HepG2 (cell line): ENCODE data around the gene PRM3. TPM values are rescaled to one million over a fixed set of nuclear protein-coding genes. Genes with fewer than 3 reads are reported as not detected.

Source experiments
- ARNT2 ChIP-seq: sonication (generic); formaldehyde crosslinking; IDR thresholded peaks from 2 replicates; pipeline ENCODE4 v1.8.0; 2022; ENCODE audit warnings: mild to moderate bottlenecking, low read depth, missing genetic modification reagents, moderate library complexity
- ARNTL ChIP-seq: sonication (generic); formaldehyde crosslinking; IDR thresholded peaks from 2 replicates; pipeline ENCODE4 v1.4.0; 2020; ENCODE audit warnings: mild to moderate bottlenecking, missing genetic modification reagents
- BHLHE40 ChIP-seq: IDR thresholded peaks from 2 replicates; pipeline ENCODE4 v1.6.1; 2011; ENCODE audit warnings: low read length, improper control_type of control experiment
- FOXP1 ChIP-seq, 2 experiments: fragments of 450-650 bp in 1 of 2; IDR thresholded peaks; 2 replicates each; pipeline ENCODE4 v1.6.1; 2017 to 2018; ENCODE audit warnings: antibody characterized with exemption in 1 of 2
- HNF4G ChIP-seq, 2 experiments: sonication (generic) in 1 of 2; formaldehyde crosslinking in 1 of 2; IDR thresholded peaks; 2 replicates each; pipeline versions ENCODE4 v1.4.0 to v1.6.1; 2011 to 2020; ENCODE audit warnings: borderline replicate concordance in 2 of 2, low read depth in 2 of 2, mild to moderate bottlenecking in 2 of 2, low read length in 1 of 2, missing genetic modification reagents in 1 of 2, moderate library complexity in 1 of 2
- HNRNPH1 ChIP-seq: fragments of 200-400 bp; formaldehyde crosslinking; optimal IDR thresholded peaks from 2 replicates; pipeline ENCODE3; 2017; ENCODE audit warnings: mild to moderate bottlenecking, low read depth, low read length
- KAT8 ChIP-seq: IDR thresholded peaks from 2 replicates; pipeline ENCODE4 v1.6.1; 2016; ENCODE audit warnings: missing genetic modification reagents, missing compliant biosample characterization
- KDM2A ChIP-seq: sonication (generic); formaldehyde crosslinking; IDR thresholded peaks from 2 replicates; pipeline ENCODE4 v1.4.0; 2020; ENCODE audit warnings: low read depth, missing genetic modification reagents, borderline replicate concordance
- KLF6 ChIP-seq: IDR thresholded peaks from 2 replicates; pipeline ENCODE4 v1.8.0; 2016; ENCODE audit warnings: missing biosample characterization, missing genetic modification reagents
- MXD1 ChIP-seq: sonication (generic); formaldehyde crosslinking; IDR thresholded peaks from 2 replicates; pipeline ENCODE4 v1.4.0; 2020; ENCODE audit warnings: mild to moderate bottlenecking, missing genetic modification reagents
- NCOR1 ChIP-seq: fragments of 200-600 bp; sonication (generic); IDR thresholded peaks from 2 replicates; pipeline ENCODE4 v1.7.0; 2017; ENCODE audit warnings: antibody characterized with exemption, low read length, borderline replicate concordance
- NFRKB ChIP-seq: fragments of 450-650 bp; IDR thresholded peaks from 2 replicates; pipeline ENCODE4 v1.6.1; 2017
- NR1H2 ChIP-seq: sonication (generic); formaldehyde crosslinking; IDR thresholded peaks from 2 replicates; pipeline ENCODE4 v1.8.1; 2022; ENCODE audit warnings: low read depth, missing genetic modification reagents, borderline replicate concordance
- PBX3 ChIP-seq: sonication (generic); formaldehyde crosslinking; IDR thresholded peaks from 2 replicates; pipeline ENCODE4 v1.8.1; 2023; ENCODE audit warnings: missing genetic modification reagents, inconsistent platforms, borderline replicate concordance
- PCBP1 ChIP-seq: fragments of 200-400 bp; formaldehyde crosslinking; IDR thresholded peaks from 2 replicates; pipeline ENCODE4 v1.6.1; 2017; ENCODE audit warnings: mild to moderate bottlenecking, low read depth, low read length, borderline replicate concordance
- TCF7L2 ChIP-seq: IDR thresholded peaks from 2 replicates; pipeline ENCODE4 v1.6.1; 2011; ENCODE audit warnings: mild to moderate bottlenecking, low read depth, low read length, moderate library complexity
- XBP1 ChIP-seq: sonication (generic); formaldehyde crosslinking; IDR thresholded peaks from 2 replicates; pipeline ENCODE4 v1.5.0; 2020; ENCODE audit warnings: missing genetic modification reagents
- ZNF354B ChIP-seq: sonication (generic); formaldehyde crosslinking; IDR thresholded peaks from 2 replicates; pipeline ENCODE4 v1.8.0; 2022; ENCODE audit warnings: mild to moderate bottlenecking, missing genetic modification reagents
- ZNF501 ChIP-seq: sonication (generic); formaldehyde crosslinking; IDR thresholded peaks from 2 replicates; pipeline ENCODE4 v1.5.1; 2020; ENCODE audit warnings: mild to moderate bottlenecking, moderate library complexity, missing genetic modification reagents
- ZNF598 ChIP-seq: sonication (generic); formaldehyde crosslinking; IDR thresholded peaks from 2 replicates; pipeline ENCODE4 v1.5.1; 2020; ENCODE audit warnings: mild to moderate bottlenecking, missing genetic modification reagents, borderline replicate concordance
- ZNF614 ChIP-seq: IDR thresholded peaks from 2 replicates; pipeline ENCODE4 v1.6.1; 2018; ENCODE audit warnings: missing biosample characterization, missing genetic modification reagents, inconsistent platforms, borderline replicate concordance
- ZNF720 ChIP-seq: sonication (generic); formaldehyde crosslinking; IDR thresholded peaks from 2 replicates; pipeline ENCODE4 v1.4.0; 2020; ENCODE audit warnings: missing genetic modification reagents
- ZNF746 ChIP-seq: sonication (generic); formaldehyde crosslinking; IDR thresholded peaks from 2 replicates; pipeline ENCODE4 v1.8.0; 2022; ENCODE audit warnings: mild to moderate bottlenecking, missing genetic modification reagents
- ZNF879 ChIP-seq: sonication (generic); formaldehyde crosslinking; IDR thresholded peaks from 2 replicates; pipeline ENCODE4 v1.8.1; 2023; ENCODE audit warnings: missing genetic modification reagents
- polyA plus RNA-seq, 8 experiments: library from polyadenylated mRNA; depleted of rRNA in 3 of 8; stranded (reverse) in 7 of 8; unstranded in 1 of 8; fragments of >200 nt; fragmentation: Illumina TruSeq in 4 of 8; extraction: Trizol in 4 of 8; gene quantifications; 2 replicates each; pipeline versions ENCODE4 v1.2.1 to v1.2.3, GENCODE V29; 2011 to 2016; ENCODE audit warnings: low read depth in 4 of 8, missing spikeins in 1 of 8, mixed read lengths in 1 of 8; ENCODE audit not compliant: insufficient read depth in 1 of 8
- total RNA-seq, 5 experiments: library from RNA; depleted of rRNA; stranded (reverse); fragments of >200 nt; fragmentation: Illumina TruSeq; extraction: Trizol; gene quantifications; 2 replicates each; pipeline ENCODE4 v1.2.3, GENCODE V29; 2016; ENCODE audit warnings: low read depth in 1 of 5
- TF ChIP-seq, protein P1 (sequence below): sonication (generic); formaldehyde crosslinking; IDR thresholded peaks from 2 replicates; pipeline ENCODE4 v1.5.0; 2020; ENCODE audit warnings: mild to moderate bottlenecking, missing genetic modification reagents, moderate library complexity

The PRM3 gene
- total and polyA plus RNA-seq, 2 of the 13 experiments (the other 11 are each of a cell fraction or from before 2014, with no cell fraction given): not detected

DNA sequence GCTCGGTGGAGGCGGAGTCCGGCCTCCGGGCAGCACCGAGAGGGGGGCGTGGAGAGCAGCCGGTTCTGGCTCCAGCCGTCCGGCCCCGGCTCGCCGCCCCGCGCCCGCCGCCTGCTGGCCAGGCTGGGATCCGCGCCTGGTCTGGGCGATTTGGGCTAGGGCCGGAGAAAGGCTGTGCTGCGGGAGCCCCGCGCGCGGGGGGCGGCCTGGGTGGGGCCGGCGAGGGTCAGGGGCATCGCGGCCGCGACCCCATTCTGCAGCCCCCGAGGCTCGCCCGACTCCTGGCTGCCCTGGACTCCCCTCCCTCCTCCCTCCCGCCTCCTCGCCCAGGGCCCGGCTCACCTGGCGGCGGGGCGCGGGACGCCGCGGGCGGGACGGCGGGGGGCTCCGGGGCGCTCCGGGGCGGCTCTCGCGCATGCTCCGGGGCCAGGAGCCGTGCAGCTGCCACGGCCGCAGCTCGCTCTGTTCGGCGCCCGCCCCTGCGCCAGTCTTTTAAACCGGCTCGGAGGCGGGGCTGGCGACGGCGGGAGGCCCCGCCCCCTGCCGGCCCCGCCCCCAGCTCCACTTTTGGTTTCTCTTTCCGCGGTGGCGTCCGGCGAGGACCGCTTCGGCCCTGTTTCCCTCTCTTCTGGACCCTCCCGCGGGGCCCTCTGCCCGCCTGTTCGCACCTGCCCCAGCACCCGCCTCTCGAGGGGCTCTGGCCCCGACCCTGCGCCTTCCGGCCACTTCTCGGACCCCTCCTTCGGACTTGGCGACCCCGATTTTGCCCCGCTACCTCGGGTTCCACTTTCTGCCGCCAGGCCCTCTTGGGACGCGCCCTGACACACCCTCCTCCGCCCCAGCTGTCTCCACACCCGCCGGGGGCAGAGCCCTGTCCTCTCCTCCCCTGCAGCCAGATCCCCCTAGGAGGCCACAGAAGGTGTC, 17.4 kb downstream of the PRM3 start, which contains the start of gene SOCS1 (continued):
- TF ChIP-seq ZNF746: peak; percentile 81
- peak; percentile 63; the same call in 1 of the 2 replicates for TF ChIP-seq XBP1 (CRISPR knock-in tag)
- peak; percentile 62 for TF ChIP-seq PBX3 (CRISPR knock-in tag)
- 0 out of 2 replicates have a peak, but pooled peaks have one; percentile 77 for TF ChIP-seq MXD1 (CRISPR knock-in tag)
- TF ChIP-seq TCF7L2: no peak
- TF ChIP-seq ARNTL: no peak
- TF ChIP-seq KDM2A (CRISPR knock-in tag): no peak; the same call in none of the 2 replicates
- TF ChIP-seq FOXP1 (IDR thresholded peaks at IDR 0.05): no peak
- TF ChIP-seq FOXP1 (CRISPR knock-in tag; IDR thresholded peaks at IDR 0.05): no peak; the same call in 1 of the 2 replicates
- peak; percentile 65; the same call in 1 of the 2 replicates for TF ChIP-seq PCBP1
- TF ChIP-seq ARNT2: peak; percentile 88
- peak; percentile 57 for TF ChIP-seq KAT8 (CRISPR knock-in tag)
- TF ChIP-seq ZNF879 (CRISPR knock-in tag): 0 out of 2 replicates have a peak, but pooled peaks have one; percentile 74
- TF ChIP-seq NFRKB: no peak
- no peak for TF ChIP-seq ZNF720 (CRISPR knock-in tag)
- TF ChIP-seq, protein P1, sequence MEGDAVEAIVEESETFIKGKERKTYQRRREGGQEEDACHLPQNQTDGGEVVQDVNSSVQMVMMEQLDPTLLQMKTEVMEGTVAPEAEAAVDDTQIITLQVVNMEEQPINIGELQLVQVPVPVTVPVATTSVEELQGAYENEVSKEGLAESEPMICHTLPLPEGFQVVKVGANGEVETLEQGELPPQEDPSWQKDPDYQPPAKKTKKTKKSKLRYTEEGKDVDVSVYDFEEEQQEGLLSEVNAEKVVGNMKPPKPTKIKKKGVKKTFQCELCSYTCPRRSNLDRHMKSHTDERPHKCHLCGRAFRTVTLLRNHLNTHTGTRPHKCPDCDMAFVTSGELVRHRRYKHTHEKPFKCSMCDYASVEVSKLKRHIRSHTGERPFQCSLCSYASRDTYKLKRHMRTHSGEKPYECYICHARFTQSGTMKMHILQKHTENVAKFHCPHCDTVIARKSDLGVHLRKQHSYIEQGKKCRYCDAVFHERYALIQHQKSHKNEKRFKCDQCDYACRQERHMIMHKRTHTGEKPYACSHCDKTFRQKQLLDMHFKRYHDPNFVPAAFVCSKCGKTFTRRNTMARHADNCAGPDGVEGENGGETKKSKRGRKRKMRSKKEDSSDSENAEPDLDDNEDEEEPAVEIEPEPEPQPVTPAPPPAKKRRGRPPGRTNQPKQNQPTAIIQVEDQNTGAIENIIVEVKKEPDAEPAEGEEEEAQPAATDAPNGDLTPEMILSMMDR (CRISPR knock-in tag): peak; percentile 81
- TF ChIP-seq KLF6: 0 out of 2 replicates have a peak, but pooled peaks have one; percentile 56
- TF ChIP-seq ZNF354B: no peak
- no peak for TF ChIP-seq ZNF598 (CRISPR knock-in tag)
- TF ChIP-seq ZNF501 (CRISPR knock-in tag): peak; percentile 10; the same call in 1 of the 2 replicates
- TF ChIP-seq NCOR1: no peak
- peak; percentile 59; the same call in 1 of the 2 replicates for TF ChIP-seq HNF4G (IDR thresholded peaks at IDR 0.05; ENCODE audit: borderline replicate concordance, low read depth, low read length)
- peak; percentile 43; the same call in 1 of the 2 replicates for TF ChIP-seq HNF4G (CRISPR knock-in tag; IDR thresholded peaks at IDR 0.05; ENCODE audit: borderline replicate concordance, low read depth)
- TF ChIP-seq BHLHE40: peak; percentile 15; the same call in 1 of the 2 replicates
- TF ChIP-seq NR1H2: peak; percentile 37; the same call in 1 of the 2 replicates
- peak; percentile 38 for TF ChIP-seq HNRNPH1
- TF ChIP-seq ZNF614 (CRISPR knock-in tag): 0 out of 2 replicates have a peak, but pooled peaks have one; percentile 12
